SIG-M5 treated with dmso at 0.1 percent for 504 hours (cell line): Measurements from ENCODE around the gene CLN3.
A peak's percentile ranks its signal among the peaks of the same experiment; 100 is the strongest.
"Not testable (repeated sequence)": the region's sequence is repeated elsewhere in the genome, so short reads cannot be mapped to it uniquely, and the experiment has no call there.

Source experiments
- DNase-seq: peaks from one replicate; lab custom pipeline; 2025; ENCODE audit not compliant: unreplicated experiment; lab: John Stamatoyannopoulos, UW

The CLN3 gene

GRCh38 chr16:28514246-28514645 lies 22.4 kb upstream of the CLN3 start:
- DNase-seq: no peak

GRCh38 chr16:28513484-28514181 lies 21.8 kb upstream of the CLN3 start:
- no peak for DNase-seq

- DNase-seq: no peak
Observed at GRCh38 chr16:28511801-28512789, 20.2 kb upstream of the CLN3 start.

GRCh38 chr16:28511031-28511430 lies 19.2 kb upstream of the CLN3 start:
- no peak for DNase-seq

GRCh38 chr16:28505489-28506137 lies 13.7 kb upstream of the CLN3 start:
- DNase-seq: no peak

- DNase-seq: peak; percentile 53
Observed at GRCh38 chr16:28504707-28505404, 13.0 kb upstream of the CLN3 start.

- no peak for DNase-seq
Observed at GRCh38 chr16:28503470-28504259, 11.8 kb upstream of the CLN3 start.

- DNase-seq: no peak
Observed at GRCh38 chr16:28502290-28502689, 10.4 kb upstream of the CLN3 start.

GRCh38 chr16:28501258-28502232 lies 9.7 kb upstream of the CLN3 start:
- no peak for DNase-seq

GRCh38 chr16:28500476-28501180 lies 8.8 kb upstream of the CLN3 start:
- not testable (repeated sequence) for DNase-seq

- DNase-seq: no peak
Observed at GRCh38 chr16:28499854-28500253, 8.0 kb upstream of the CLN3 start.

- no peak for DNase-seq
Observed at GRCh38 chr16:28498666-28499381, 7.0 kb upstream of the CLN3 start.

- DNase-seq: no peak
Observed at GRCh38 chr16:28497861-28498599, 6.2 kb upstream of the CLN3 start.

GRCh38 chr16:28497386-28497785 lies 5.5 kb upstream of the CLN3 start:
- no peak for DNase-seq

GRCh38 chr16:28496844-28497243 lies 5.0 kb upstream of the CLN3 start:
- DNase-seq: no peak

GRCh38 chr16:28495795-28496749 lies 4.2 kb upstream of the CLN3 start:
- DNase-seq: no peak
